ENCODE results near the gene SS18L1. TPM values are rescaled to one million over a fixed set of nuclear protein-coding genes. Genes with fewer than 3 reads are reported as not detected.
A peak's percentile ranks its signal among the peaks of the same experiment; 100 is the strongest.

SS18L1 gene
- total RNA-seq, 1 experiment from 2014 or later = 18.0 TPM

GRCh38 chr20:62151835-62152364 is 8.3 kb downstream of the SS18L1 start:
- no peak for DNase-seq (ENCODE audit: low read depth)

- no peak for DNase-seq (ENCODE audit: low read depth)
Measured at GRCh38 chr20:62155428-62156253, 12.1 kb downstream of the SS18L1 start.

- DNase-seq (ENCODE audit: low read depth) = no peak
Measured at GRCh38 chr20:62156254-62156556, 12.6 kb downstream of the SS18L1 start.

DNA sequence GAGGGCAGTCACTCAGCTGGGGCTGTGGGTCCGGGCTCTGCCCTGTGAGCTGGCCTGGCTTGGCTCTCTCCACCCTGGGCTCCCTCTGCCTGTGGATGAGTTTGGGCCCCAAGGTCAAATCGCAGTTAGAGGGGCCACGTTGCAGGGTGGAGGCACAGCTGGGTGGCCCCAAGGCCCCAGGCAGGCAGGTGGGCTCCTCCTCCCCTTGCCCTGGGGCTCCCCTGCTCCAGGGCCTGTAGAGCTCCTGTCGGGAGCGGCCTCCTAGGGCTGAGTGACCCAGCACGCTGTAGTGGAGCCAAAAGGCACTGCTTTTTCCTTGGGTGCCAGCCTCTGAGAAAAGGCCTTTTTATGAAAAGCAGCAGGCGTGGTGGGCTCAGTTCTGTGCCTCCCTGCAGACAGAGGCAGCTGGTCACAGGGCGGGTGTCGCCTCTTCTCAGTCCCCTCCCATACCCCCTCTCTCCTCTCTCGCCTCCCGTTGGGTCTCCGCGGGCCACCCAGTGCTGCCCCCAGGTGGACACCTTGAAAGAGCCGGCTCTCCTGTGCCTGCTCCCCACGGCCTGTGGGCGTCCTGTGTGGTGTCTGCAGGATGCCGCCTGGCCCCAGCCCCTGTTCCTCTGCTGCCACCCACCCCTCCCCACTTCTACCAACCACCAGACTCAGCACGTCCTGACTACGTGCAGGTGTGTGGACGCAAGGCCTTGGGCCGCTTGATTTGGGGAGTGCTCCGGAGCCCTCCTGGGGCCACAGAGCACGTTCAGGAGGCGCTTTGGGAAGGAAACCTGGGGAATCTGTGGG is 13.2 kb downstream of the SS18L1 start:
- peak; percentile 39 for DNase-seq (ENCODE audit: low read depth)

GRCh38 chr20:62157387-62158087 is 14.0 kb downstream of the SS18L1 start:
- no peak for DNase-seq (ENCODE audit: low read depth)

- DNase-seq (ENCODE audit: low read depth) = no peak
Measured at GRCh38 chr20:62158088-62158400, 14.5 kb downstream of the SS18L1 start.

GRCh38 chr20:62158541-62158940 is 15.0 kb downstream of the SS18L1 start:
- DNase-seq (ENCODE audit: low read depth) = no peak

DNA sequence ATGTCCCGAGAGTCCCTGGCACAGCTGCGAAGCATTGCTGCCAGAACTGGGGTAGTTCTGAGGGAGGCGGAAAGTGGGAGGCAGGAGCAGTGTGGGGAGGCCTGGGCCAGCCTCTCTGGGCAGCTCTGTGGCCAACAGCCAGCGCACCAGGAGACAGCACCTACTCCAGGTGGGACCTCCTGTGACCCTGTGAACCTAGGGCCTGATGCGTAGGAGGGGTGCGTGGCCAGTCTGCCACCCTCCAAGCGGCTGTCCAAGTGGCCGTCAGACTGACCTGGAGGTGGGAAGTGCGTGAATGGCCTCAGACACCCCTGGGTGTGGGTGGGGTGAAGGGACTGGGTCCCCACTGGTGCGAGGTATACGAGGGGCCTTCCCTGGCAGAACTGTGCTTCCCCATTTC is 15.5 kb downstream of the SS18L1 start:
- DNase-seq (ENCODE audit: low read depth) = no peak

GRCh38 chr20:62159839-62160238 is 16.3 kb downstream of the SS18L1 start:
- peak; percentile 32 for DNase-seq (ENCODE audit: low read depth)

- DNase-seq (ENCODE audit: low read depth) = no peak
Measured at GRCh38 chr20:62160253-62160652, 16.7 kb downstream of the SS18L1 start.

GRCh38 chr20:62160876-62161275 is 17.3 kb downstream of the SS18L1 start:
- no peak for DNase-seq (ENCODE audit: low read depth)

DNA sequence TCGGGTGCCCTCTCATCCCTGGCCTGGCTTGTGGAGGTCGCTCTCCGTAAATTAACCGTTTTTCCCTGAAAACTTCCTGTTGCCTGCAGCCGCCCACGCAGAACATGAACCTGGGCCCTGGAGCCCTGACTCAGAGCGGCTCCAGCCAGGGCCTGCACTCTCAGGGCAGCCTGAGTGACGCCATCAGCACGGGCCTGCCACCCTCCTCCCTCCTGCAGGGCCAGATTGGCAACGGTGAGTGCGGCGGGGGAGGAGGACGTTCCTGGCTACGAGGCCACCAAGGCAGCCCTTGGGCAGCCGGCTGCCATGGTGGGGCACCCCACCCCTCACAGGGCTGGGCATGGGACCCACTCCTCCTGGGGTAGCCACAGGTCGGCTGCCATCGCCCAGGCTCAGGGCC is 17.8 kb downstream of the SS18L1 start:
- peak; percentile 64 for DNase-seq (ENCODE audit: low read depth)

DNA sequence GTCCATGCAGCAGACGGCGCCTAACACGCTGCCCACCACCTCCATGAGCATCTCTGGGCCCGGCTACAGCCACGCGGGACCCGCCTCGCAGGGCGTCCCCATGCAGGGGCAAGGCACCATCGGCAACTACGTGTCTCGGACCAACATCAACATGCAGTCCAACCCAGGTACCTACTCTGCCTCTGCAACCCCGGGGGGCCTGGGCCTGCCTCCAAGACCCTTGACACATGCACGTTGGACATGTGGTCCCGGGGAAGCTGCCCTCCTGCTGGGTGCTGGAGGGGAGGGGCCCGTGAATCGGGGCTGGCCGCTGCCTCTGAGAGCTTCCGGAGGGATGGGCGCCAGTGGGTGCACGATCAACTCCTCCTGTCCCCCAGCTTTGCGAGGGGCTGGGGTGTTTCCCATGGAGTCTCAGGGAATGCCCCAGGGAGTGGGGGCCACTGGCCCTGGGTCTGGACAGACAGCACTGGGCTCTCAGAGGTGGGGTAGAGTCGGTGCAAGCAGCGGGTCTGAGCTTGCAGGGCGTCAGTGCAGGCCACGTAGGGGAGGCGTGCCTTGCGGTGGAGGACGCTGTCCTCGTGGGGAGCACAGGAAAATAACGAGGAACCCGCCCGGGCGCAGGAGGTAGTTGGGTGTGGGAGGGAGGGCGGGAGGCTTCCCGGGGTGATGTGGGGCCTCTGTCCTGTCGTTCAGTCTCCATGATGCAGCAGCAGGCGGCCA is 19.4 kb downstream of the SS18L1 start:
- DNase-seq (ENCODE audit: low read depth) = no peak

- no peak for DNase-seq (ENCODE audit: low read depth)
Measured at GRCh38 chr20:62163485-62163865, 19.9 kb downstream of the SS18L1 start.

GRCh38 chr20:62163986-62164762 is 20.6 kb downstream of the SS18L1 start:
- DNase-seq (ENCODE audit: low read depth) = no peak

- no peak for DNase-seq (ENCODE audit: low read depth)
Measured at GRCh38 chr20:62164879-62165761, 21.6 kb downstream of the SS18L1 start.

- DNase-seq (ENCODE audit: low read depth) = no peak
Measured at GRCh38 chr20:62165762-62166399, 22.3 kb downstream of the SS18L1 start.

DNA sequence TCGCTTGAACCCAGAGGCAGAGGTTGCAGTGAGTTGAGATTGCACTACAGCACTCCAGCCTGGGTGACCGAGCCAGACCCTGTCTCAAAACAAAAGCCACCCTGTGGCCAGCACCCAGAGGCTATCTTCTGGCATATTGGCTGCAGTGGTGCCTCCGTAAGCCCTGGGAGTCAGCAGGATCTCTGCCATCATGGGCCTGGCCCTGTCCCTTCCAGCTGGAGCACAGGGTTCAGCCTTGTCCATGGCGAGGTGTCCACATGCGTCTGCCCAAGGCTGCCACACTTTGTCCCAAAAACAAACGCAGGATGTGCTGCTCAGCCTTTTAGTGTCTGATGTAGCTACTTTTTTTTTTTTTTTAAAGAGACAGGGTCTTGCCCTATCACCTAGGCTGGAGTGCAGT is 23.9 kb downstream of the SS18L1 start:
- DNase-seq (ENCODE audit: low read depth) = no peak

DNA sequence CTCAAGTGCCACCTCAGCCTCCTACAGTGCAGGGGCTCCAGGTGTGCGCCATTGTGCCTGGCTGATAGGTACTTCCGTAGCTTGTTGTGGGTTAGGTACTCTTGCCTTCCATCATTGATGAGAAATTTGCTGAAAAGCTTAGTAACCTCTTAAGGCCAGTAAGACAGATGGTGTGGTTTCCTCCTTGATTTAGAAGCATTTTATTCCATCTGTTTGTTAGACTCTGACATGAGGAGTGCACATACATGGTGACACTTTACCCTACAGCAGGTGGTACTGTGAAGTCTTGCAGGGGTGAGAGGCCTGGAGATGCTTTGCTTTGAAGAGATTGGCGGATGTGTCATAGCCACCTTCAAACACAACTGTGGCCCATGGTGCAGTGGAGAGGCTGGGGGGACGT is 24.5 kb downstream of the SS18L1 start:
- no peak for DNase-seq (ENCODE audit: low read depth)

Data from LHCN-M2 (cell line).